ENCODE results near the gene SPACA4. TPM values are rescaled to one million over a fixed set of nuclear protein-coding genes. Genes with fewer than 3 reads are reported as not detected.

SPACA4 gene
- total and polyA plus RNA-seq, 9 of the 15 experiments (the other 6 are each of a cell fraction or from before 2014, with no cell fraction given): not detected

DNA sequence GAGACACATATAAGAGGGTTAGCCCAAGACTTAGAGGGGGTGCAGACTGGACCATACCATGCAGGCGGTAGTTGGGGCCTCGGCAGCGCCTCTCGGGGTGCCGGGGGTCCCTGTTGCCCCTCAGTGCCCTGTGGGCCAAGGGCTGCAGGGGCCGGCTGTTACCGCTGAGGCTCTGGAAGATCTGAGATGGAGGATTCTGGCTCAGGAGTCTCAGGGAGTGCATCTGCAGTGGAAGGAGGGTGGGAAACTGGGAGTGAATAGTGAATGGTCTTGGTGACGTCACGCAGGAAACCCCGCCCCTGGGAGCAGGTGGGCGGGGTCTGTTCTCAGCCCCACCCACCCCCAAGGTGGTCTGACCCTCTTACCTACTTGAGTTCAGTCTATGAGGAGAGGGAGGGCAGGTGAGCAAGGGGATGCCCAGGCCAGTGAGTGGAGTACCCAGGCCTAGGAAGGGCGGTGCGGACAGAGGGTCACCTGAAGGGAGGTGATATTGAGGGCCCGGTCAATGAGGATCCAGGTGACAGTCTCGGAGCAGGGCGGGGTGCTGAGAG is 32.4 kb downstream of the SPACA4 start (continued):
- no peak for TF ChIP-seq FOXM1 (IDR thresholded peaks at IDR 0.05; ENCODE audit: low read depth)
- 0 out of 2 replicates have a peak, but pooled peaks have one; percentile 28 for TF ChIP-seq FOXM1 (CRISPR knock-in tag; IDR thresholded peaks at IDR 0.05; ENCODE audit: low read depth)
- 0 out of 4 replicates have a peak, but pooled peaks of 1 of the 2 experiments have one; percentile 38 for TF ChIP-seq FOXA3 (CRISPR knock-in tag; conservative IDR thresholded peaks at IDR 0.05 in 1 of 2, IDR thresholded peaks at IDR 0.05 in 1 of 2)
- TF ChIP-seq, protein P1, sequence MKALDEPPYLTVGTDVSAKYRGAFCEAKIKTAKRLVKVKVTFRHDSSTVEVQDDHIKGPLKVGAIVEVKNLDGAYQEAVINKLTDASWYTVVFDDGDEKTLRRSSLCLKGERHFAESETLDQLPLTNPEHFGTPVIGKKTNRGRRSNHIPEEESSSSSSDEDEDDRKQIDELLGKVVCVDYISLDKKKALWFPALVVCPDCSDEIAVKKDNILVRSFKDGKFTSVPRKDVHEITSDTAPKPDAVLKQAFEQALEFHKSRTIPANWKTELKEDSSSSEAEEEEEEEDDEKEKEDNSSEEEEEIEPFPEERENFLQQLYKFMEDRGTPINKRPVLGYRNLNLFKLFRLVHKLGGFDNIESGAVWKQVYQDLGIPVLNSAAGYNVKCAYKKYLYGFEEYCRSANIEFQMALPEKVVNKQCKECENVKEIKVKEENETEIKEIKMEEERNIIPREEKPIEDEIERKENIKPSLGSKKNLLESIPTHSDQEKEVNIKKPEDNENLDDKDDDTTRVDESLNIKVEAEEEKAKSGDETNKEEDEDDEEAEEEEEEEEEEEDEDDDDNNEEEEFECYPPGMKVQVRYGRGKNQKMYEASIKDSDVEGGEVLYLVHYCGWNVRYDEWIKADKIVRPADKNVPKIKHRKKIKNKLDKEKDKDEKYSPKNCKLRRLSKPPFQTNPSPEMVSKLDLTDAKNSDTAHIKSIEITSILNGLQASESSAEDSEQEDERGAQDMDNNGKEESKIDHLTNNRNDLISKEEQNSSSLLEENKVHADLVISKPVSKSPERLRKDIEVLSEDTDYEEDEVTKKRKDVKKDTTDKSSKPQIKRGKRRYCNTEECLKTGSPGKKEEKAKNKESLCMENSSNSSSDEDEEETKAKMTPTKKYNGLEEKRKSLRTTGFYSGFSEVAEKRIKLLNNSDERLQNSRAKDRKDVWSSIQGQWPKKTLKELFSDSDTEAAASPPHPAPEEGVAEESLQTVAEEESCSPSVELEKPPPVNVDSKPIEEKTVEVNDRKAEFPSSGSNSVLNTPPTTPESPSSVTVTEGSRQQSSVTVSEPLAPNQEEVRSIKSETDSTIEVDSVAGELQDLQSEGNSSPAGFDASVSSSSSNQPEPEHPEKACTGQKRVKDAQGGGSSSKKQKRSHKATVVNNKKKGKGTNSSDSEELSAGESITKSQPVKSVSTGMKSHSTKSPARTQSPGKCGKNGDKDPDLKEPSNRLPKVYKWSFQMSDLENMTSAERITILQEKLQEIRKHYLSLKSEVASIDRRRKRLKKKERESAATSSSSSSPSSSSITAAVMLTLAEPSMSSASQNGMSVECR (CRISPR knock-in tag; IDR thresholded peaks at IDR 0.05): 0 out of 2 replicates have a peak, but pooled peaks have one; percentile 61
- TF ChIP-seq FOXK1 (CRISPR knock-in tag; IDR thresholded peaks at IDR 0.05; ENCODE audit: borderline replicate concordance): 0 out of 2 replicates have a peak, but pooled peaks have one; percentile 20
- 0 out of 2 replicates have a peak, but pooled peaks have one; percentile 7 for TF ChIP-seq MIER1 (IDR thresholded peaks at IDR 0.05; ENCODE audit: low read depth)
- TF ChIP-seq NONO (IDR thresholded peaks at IDR 0.05; ENCODE audit: low read depth in 2 of 2, low read length in 1 of 2): peak in 1 of 2 experiments; percentile 86; a peak in 2 of 4 replicates
- TF ChIP-seq KHSRP (IDR thresholded peaks at IDR 0.05): peak; percentile 83
- peak; percentile 67; the same call in 1 of the 2 replicates for TF ChIP-seq ATF1 (CRISPR knock-in tag; IDR thresholded peaks at IDR 0.05)
- peak; percentile 97 for TF ChIP-seq ATF1 (tag; IDR thresholded peaks at IDR 0.05)
- TF ChIP-seq, protein P2, sequence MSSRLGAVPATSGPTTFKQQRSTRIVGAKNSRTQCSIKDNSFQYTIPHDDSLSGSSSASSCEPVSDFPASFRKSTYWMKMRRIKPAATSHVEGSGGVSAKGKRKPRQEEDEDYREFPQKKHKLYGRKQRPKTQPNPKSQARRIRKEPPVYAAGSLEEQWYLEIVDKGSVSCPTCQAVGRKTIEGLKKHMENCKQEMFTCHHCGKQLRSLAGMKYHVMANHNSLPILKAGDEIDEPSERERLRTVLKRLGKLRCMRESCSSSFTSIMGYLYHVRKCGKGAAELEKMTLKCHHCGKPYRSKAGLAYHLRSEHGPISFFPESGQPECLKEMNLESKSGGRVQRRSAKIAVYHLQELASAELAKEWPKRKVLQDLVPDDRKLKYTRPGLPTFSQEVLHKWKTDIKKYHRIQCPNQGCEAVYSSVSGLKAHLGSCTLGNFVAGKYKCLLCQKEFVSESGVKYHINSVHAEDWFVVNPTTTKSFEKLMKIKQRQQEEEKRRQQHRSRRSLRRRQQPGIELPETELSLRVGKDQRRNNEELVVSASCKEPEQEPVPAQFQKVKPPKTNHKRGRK (tag; IDR thresholded peaks at IDR 0.05): 0 out of 2 replicates have a peak, but pooled peaks have one; percentile 5
- no peak for TF ChIP-seq PTRF (tag; IDR thresholded peaks at IDR 0.05)
- peak; percentile 90 for TF ChIP-seq CREM (IDR thresholded peaks at IDR 0.05; ENCODE audit: low read depth)
- no peak for TF ChIP-seq ZNF134 (CRISPR knock-in tag; conservative IDR thresholded peaks at IDR 0.05)
- no peak for TF ChIP-seq ZNF766 (CRISPR knock-in tag; conservative IDR thresholded peaks at IDR 0.05)
- no peak for TF ChIP-seq CEBPG (CRISPR knock-in tag; IDR thresholded peaks at IDR 0.05)
- TF ChIP-seq CEBPG (tag; conservative IDR thresholded peaks at IDR 0.05 in 1 of 2, IDR thresholded peaks at IDR 0.05 in 1 of 2): no peak
- 0 out of 2 replicates have a peak, but pooled peaks have one; percentile 50 for TF ChIP-seq ZEB2 (IDR thresholded peaks at IDR 0.05)
- TF ChIP-seq JUND (IDR thresholded peaks at IDR 0.05; ENCODE audit: borderline replicate concordance, low read depth, low read length): peak; percentile 71
- peak; percentile 49; the same call in 2 of the 3 replicates for TF ChIP-seq JUND (tag; IDR thresholded peaks at IDR 0.05; ENCODE audit: borderline replicate concordance, low read depth, low read length)
- peak; percentile 51 for TF ChIP-seq HMGN3 (IDR thresholded peaks at IDR 0.05; ENCODE audit: borderline replicate concordance, extremely low read depth, insufficient read length, low read depth, low read length)
- 0 out of 2 replicates have a peak, but pooled peaks have one; percentile 1 for TF ChIP-seq GABPA (tag; conservative IDR thresholded peaks at IDR 0.05; ENCODE audit: low read depth)
- peak; percentile 1; the same call in 1 of the 2 replicates for TF ChIP-seq RBFOX2 (IDR thresholded peaks at IDR 0.05; ENCODE audit: low read depth, low read length)
- TF ChIP-seq ZBTB7A (IDR thresholded peaks at IDR 0.05; ENCODE audit: borderline replicate concordance, control insufficient read depth, low read depth, low read length): peak; percentile 87; the same call in 1 of the 2 replicates
